ENCODE measurements around the gene FIGNL2.

- no peak for TF ChIP-seq MYC (IDR thresholded peaks at IDR 0.05; ENCODE audit: low read depth, low read length)
- no peak for TF ChIP-seq POLR2A (IDR thresholded peaks at IDR 0.05; ENCODE audit: extremely low read depth, insufficient read length)
- no peak for TF ChIP-seq CTCF (IDR thresholded peaks at IDR 0.05; ENCODE audit: low read depth, low read length)
- no peak for TF ChIP-seq MAX (IDR thresholded peaks at IDR 0.05; ENCODE audit: low read depth, low read length)
Measured at GRCh38 chr12:51825216-51825615, 23.3 kb downstream of the FIGNL2 start.
